ENCODE results near the gene DIDO1.

DNA sequence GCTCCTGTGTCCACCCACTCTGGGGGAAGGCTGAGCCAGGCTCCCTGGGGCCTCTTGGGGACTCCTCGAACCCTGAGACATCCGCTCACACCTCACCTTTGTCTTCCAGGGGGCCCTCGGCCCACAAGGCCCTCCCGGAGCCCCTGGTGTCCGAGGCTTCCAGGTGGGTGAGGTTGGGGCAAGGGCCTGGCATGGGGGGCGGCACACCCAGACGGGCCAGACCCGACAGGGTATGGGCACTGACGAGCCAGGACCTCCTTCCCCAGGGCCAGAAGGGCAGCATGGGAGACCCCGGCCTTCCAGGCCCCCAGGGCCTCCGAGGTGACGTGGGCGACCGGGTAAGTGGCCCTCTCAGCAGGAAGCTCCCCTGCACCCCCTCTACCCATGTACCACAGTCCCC is 96.1 kb downstream of the DIDO1 start:
- TF ChIP-seq, protein P1, sequence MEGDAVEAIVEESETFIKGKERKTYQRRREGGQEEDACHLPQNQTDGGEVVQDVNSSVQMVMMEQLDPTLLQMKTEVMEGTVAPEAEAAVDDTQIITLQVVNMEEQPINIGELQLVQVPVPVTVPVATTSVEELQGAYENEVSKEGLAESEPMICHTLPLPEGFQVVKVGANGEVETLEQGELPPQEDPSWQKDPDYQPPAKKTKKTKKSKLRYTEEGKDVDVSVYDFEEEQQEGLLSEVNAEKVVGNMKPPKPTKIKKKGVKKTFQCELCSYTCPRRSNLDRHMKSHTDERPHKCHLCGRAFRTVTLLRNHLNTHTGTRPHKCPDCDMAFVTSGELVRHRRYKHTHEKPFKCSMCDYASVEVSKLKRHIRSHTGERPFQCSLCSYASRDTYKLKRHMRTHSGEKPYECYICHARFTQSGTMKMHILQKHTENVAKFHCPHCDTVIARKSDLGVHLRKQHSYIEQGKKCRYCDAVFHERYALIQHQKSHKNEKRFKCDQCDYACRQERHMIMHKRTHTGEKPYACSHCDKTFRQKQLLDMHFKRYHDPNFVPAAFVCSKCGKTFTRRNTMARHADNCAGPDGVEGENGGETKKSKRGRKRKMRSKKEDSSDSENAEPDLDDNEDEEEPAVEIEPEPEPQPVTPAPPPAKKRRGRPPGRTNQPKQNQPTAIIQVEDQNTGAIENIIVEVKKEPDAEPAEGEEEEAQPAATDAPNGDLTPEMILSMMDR (IDR thresholded peaks at IDR 0.05), result no peak
- TF ChIP-seq POLR2A (IDR thresholded peaks at IDR 0.05), result no peak

Data from lower leg skin (tissue), 3 donors.